NT2/D1 (cell line): ENCODE results near the gene CTNNAL1.
"Not testable (repeated sequence)": the region's sequence is repeated elsewhere in the genome, so short reads cannot be mapped to it uniquely, and the experiment has no call there.

Experiments
- DNase-seq: peaks from one replicate; pipeline ENCODE4 v3.0.0-alpha.2; 2011; ENCODE audit warnings: low read depth, low spot score
- H3K27me3 ChIP-seq: 2 replicates; pipeline ENCODE4 v1.6.0; 2011; ENCODE audit warnings: mild to moderate bottlenecking; ENCODE audit not compliant: insufficient read length, insufficient read depth
- H3K36me3 ChIP-seq: 2 replicates; pipeline ENCODE4 v1.6.1; 2011; ENCODE audit warnings: mild to moderate bottlenecking, low read length, mixed read lengths; ENCODE audit not compliant: insufficient read depth, insufficient read length
- H3K4me1 ChIP-seq: 2 replicates; pipeline ENCODE4 v1.5.1; 2011; ENCODE audit not compliant: insufficient read depth, insufficient read length
- H3K4me3 ChIP-seq: 2 replicates; pipeline ENCODE4 v1.5.1; 2011; ENCODE audit warnings: low read depth; ENCODE audit not compliant: insufficient read length
- H3K9ac ChIP-seq: 2 replicates; pipeline ENCODE4 v1.6.0; 2011; ENCODE audit warnings: low read depth; ENCODE audit not compliant: insufficient read length
- H3K9me3 ChIP-seq: 2 replicates; pipeline ENCODE4 v1.5.1; 2011; ENCODE audit warnings: mild to moderate bottlenecking, low read length; ENCODE audit not compliant: insufficient read depth
- SUZ12 ChIP-seq: IDR thresholded peaks from 2 replicates; pipeline ENCODE4 v1.6.1; 2011; ENCODE audit not compliant: insufficient read length, insufficient read depth; ENCODE audit errors: extremely low read depth
- YY1 ChIP-seq: IDR thresholded peaks from 2 replicates; pipeline ENCODE4 v1.6.1; 2011; ENCODE audit not compliant: insufficient read length, insufficient read depth
- ZNF274 ChIP-seq: IDR thresholded peaks from 2 replicates; pipeline ENCODE4 v1.6.1; 2011; ENCODE audit warnings: mild to moderate bottlenecking, low read depth, low read length

CTNNAL1 gene

GRCh38 chr9:108928386-108928785 lies 84.9 kb downstream of the CTNNAL1 start:
- no peaks in the 10 kb centered on the region for H3K27me3 ChIP-seq
- no peak for TF ChIP-seq YY1
- TF ChIP-seq SUZ12, result no peak
- TF ChIP-seq ZNF274, result no peak
- no peak overlapping the region for H3K9ac ChIP-seq
- no peak for DNase-seq
- H3K9me3 ChIP-seq, result no peaks in the 10 kb centered on the region
- peaks cover 66% of the 10 kb centered on the region for H3K36me3 ChIP-seq
- H3K4me1 ChIP-seq, result peaks cover 2% of the 10 kb centered on the region
- no peak overlapping the region for H3K4me3 ChIP-seq

GRCh38 chr9:108924466-108924865 lies 88.8 kb downstream of the CTNNAL1 start:
- no peaks in the 10 kb centered on the region for H3K27me3 ChIP-seq
- no peak overlapping the region for H3K4me3 ChIP-seq
- H3K36me3 ChIP-seq, result peaks cover 93% of the 10 kb centered on the region
- H3K4me1 ChIP-seq, result no peaks in the 10 kb centered on the region
- H3K9ac ChIP-seq, result no peak overlapping the region
- DNase-seq, result no peak
- no peaks in the 10 kb centered on the region for H3K9me3 ChIP-seq
- TF ChIP-seq ZNF274, result no peak
- no peak for TF ChIP-seq SUZ12
- TF ChIP-seq YY1, result no peak

- H3K4me3 ChIP-seq, result no peak overlapping the region
- H3K4me1 ChIP-seq, result no peaks in the 10 kb centered on the region
- no peak for DNase-seq
- H3K36me3 ChIP-seq, result peaks cover 87% of the 10 kb centered on the region
- no peaks in the 10 kb centered on the region for H3K9me3 ChIP-seq
- no peak overlapping the region for H3K9ac ChIP-seq
- no peaks in the 10 kb centered on the region for H3K27me3 ChIP-seq
- no peak for TF ChIP-seq YY1
- no peak for TF ChIP-seq SUZ12
- no peak for TF ChIP-seq ZNF274
Observed at GRCh38 chr9:108921200-108921599, 92.1 kb downstream of the CTNNAL1 start.

- not testable (repeated sequence) for H3K4me1 ChIP-seq, H3K9ac ChIP-seq, H3K27me3 ChIP-seq, DNase-seq, H3K4me3 ChIP-seq, H3K9me3 ChIP-seq
- peaks cover 86% of the 10 kb centered on the region for H3K36me3 ChIP-seq
Observed at GRCh38 chr9:108920401-108920800, 92.9 kb downstream of the CTNNAL1 start.

- H3K9me3 ChIP-seq, result no peaks in the 10 kb centered on the region
- no peak overlapping the region for H3K4me3 ChIP-seq
- DNase-seq, result no peak
- no peak overlapping the region for H3K9ac ChIP-seq
- no peaks in the 10 kb centered on the region for H3K4me1 ChIP-seq
- no peaks in the 10 kb centered on the region for H3K27me3 ChIP-seq
- TF ChIP-seq SUZ12, result no peak
- no peak for TF ChIP-seq ZNF274
- TF ChIP-seq YY1, result no peak
- peaks cover 82% of the 10 kb centered on the region for H3K36me3 ChIP-seq
Observed at GRCh38 chr9:108919517-108919916, 93.8 kb downstream of the CTNNAL1 start.

GRCh38 chr9:108913391-108913790 lies 99.9 kb downstream of the CTNNAL1 start:
- DNase-seq, result no peak
- no peak overlapping the region for H3K4me3 ChIP-seq
- no peaks in the 10 kb centered on the region for H3K9me3 ChIP-seq
- no peak overlapping the region for H3K9ac ChIP-seq
- H3K27me3 ChIP-seq, result no peaks in the 10 kb centered on the region
- TF ChIP-seq ZNF274 (no peak), SUZ12 (no peak)
- H3K36me3 ChIP-seq, result peaks cover 77% of the 10 kb centered on the region
- no peaks in the 10 kb centered on the region for H3K4me1 ChIP-seq

- Histone ChIP-seq H3K36me3 (peaks cover 78% of the 10 kb centered on the region), H3K4me3 (no peak overlapping the region), H3K9ac (no peak overlapping the region), H3K4me1 (no peaks in the 10 kb centered on the region), H3K9me3 (no peaks in the 10 kb centered on the region), H3K27me3 (no peaks in the 10 kb centered on the region)
- TF ChIP-seq ZNF274 (no peak), YY1 (no peak), SUZ12 (no peak)
- DNase-seq, result no peak
Observed at GRCh38 chr9:108911820-108912219, 101.5 kb downstream of the CTNNAL1 start.

GRCh38 chr9:108910914-108911313 lies 102.4 kb downstream of the CTNNAL1 start:
- TF ChIP-seq SUZ12, result no peak
- no peak for TF ChIP-seq YY1
- TF ChIP-seq ZNF274, result no peak
- Histone ChIP-seq H3K9ac (no peak overlapping the region), H3K36me3 (peaks cover 78% of the 10 kb centered on the region), H3K4me3 (no peak overlapping the region), H3K4me1 (no peaks in the 10 kb centered on the region), H3K9me3 (no peaks in the 10 kb centered on the region), H3K27me3 (no peaks in the 10 kb centered on the region)
- no peak for DNase-seq
